GM21723 (cell line): ENCODE data around the gene AZU1.
"Not testable (repeated sequence)": the region's sequence is repeated elsewhere in the genome, so short reads cannot be mapped to it uniquely, and the experiment has no call there.

Experiments used
- ATAC-seq: cut with Tn5 transposase; IDR thresholded peaks from one replicate; pipeline ENCODE4 v1.9.1; 2021; ENCODE audit warnings: mild to moderate bottlenecking, moderate library complexity; ENCODE audit not compliant: unreplicated experiment

AZU1 gene

DNA sequence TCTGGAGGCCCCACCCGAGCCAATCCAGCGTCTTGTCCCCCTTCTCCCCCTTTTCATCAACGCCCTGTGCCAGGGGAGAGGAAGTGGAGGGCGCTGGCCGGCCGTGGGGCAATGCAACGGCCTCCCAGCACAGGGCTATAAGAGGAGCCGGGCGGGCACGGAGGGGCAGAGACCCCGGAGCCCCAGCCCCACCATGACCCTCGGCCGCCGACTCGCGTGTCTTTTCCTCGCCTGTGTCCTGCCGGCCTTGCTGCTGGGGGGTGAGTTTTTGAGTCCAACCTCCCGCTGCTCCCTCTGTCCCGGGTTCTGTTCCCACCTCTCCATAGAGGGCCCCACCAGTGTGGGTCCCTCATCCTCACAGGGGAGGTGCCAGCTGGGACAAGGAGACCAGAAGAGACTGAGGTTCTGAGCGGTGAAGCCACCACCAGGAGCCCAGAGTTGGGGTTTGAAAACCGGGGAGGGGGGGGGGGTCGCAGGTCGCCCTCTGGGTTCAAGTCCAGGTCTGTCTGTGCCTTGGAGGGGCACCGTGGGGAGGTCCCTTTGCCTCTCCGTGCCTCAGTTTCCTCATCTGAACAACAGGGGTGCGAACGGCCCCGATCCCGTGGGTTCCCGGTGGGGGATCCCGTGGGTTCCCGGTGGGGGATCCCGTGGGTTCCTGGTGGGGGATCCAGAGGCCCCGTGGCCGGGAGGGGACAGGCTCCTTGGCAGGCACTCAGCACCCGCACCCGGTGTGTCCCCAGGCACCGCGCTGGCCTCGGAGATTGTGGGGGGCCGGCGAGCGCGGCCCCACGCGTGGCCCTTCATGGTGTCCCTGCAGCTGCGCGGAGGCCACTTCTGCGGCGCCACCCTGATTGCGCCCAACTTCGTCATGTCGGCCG lies 24.7 kb downstream of the AZU1 start, which contains the start of gene ELANE:
TSS of gene ELANE (plus strand) at position 168 of the 878 bp plus-strand sequence. CDS start at position 194, 26 bp downstream.
- ATAC-seq = no peak

- ATAC-seq = no peak
These were observed 25.5 kb downstream of the AZU1 start for GRCh38 chr19:853014-853585.

DNA sequence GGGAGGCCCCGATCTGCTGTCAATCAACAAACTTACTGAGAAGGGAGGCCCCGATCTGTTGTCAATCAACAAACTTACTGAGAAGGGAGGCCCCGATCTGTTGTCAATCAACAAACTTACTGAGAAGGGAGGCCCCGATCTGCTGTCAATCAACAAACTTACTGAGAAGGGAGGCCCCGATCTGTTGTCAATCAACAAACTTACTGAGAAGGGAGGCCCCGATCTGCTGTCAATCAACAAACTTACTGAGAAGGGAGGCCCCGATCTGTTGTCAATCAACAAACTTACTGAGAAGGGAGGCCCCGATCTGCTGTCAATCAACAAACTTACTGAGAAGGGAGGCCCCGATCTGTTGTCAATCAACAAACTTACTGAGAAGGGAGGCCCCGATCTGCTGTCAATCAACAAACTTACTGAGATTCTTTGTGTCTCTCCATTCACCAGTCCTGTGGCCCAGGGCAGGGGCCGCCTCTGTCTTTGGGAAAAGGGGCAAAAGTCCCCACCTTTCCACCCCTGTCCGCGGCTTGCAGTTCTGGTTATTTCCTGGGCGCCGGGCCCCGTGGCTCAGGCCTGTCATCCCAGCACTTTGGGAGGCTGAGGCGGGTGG lies 26.1 kb downstream of the AZU1 start:
- not testable (repeated sequence) for ATAC-seq

- no peak for ATAC-seq
These were observed 26.9 kb downstream of the AZU1 start for GRCh38 chr19:854549-854948.

- no peak for ATAC-seq
These were observed 27.5 kb downstream of the AZU1 start for GRCh38 chr19:855142-855541.

DNA sequence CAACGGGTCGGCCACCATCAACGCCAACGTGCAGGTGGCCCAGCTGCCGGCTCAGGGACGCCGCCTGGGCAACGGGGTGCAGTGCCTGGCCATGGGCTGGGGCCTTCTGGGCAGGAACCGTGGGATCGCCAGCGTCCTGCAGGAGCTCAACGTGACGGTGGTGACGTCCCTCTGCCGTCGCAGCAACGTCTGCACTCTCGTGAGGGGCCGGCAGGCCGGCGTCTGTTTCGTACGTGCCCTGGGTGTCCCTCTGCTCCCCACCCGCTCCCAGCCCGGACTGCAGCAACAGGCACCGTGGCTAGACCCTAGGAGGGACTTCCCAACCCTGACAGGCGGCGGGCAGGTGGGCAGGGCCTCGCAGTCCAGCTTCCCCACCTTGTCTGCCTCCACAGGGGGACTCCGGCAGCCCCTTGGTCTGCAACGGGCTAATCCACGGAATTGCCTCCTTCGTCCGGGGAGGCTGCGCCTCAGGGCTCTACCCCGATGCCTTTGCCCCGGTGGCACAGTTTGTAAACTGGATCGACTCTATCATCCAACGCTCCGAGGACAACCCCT lies 28.0 kb downstream of the AZU1 start:
- no peak for ATAC-seq

- no peak for ATAC-seq
These were observed 30.6 kb downstream of the AZU1 start for GRCh38 chr19:858284-858683.

DNA sequence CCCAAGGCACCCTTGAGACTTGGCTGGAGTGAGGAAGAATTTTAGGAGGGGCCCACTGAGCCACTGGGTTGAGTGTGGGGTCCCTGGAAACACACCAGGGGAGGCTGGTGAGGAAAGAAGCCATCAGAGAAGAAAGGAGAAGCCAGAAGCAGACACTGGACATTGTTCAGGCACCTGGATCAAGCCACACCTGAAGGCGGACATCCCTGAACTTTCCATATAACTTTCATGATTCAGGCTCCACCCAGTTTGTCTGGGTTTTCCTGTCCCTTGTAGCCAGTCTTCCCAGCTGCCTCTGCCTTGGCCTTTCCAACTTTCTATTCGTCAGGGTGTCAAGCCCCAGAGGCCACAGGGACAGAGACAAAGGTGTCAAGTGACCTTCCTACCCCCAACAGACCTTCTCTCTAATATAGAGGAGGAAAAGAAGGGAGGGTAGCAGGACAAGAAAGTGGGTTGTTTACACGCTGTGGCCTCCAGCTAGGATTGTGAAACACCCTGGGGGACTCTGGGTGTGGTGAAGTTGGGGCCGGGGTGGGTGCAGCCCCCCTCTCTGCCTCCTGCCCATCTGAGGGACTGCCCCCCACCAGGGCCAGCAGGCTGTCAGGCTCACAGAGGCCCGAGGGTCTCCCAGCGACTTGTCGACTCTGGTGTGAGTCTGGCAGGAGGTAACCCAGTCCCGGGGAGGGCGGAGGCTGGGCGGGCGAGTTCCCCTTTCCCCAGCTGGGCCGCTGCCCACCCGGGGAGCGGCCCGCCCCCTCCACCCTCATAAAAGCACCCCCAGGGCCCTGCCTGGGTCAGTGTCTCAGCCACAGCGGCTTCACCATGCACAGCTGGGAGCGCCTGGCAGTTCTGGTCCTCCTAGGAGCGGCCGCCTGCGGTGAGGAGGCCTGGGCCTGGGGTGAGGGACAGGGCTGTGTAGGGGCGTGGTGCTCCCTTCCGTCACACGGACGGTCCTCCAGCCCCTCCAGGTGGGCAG lies 31.5 kb downstream of the AZU1 start, which contains the start of gene CFD:
TSS of gene CFD (plus strand) at position 797 of the 976 bp plus-strand sequence. CDS start at position 823, 26 bp downstream.
- no peak for ATAC-seq

DNA sequence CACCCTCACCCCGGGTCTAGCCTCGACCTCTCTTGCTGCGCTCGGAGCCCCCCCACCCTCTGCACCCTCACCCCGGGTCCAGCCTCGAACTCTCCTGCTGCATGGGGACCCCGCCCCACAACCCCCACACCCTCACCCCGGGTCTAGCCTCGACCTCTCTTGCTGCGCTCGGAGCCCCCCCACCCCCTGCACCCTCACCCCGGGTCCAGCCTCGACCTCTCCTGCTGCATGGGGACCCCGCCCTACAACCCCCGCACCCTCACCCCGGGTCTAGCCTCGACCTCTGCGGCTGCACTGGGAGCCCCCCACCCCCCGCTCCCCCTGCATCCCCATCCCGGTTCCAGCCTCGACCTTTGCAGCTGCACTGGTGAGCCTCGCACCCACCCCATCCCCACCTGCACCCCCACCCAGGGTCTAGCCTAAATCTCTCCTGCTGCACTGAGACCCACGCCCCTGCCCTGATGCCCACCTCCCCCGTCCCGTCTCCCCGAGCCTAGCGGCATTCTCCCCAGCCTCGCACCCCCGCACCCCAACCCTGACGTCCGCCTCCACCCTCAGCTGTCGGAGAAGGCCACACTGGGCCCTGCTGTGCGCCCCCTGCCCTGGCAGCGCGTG lies 33.6 kb downstream of the AZU1 start:
- ATAC-seq = no peak

- no peak for ATAC-seq
These were observed 34.3 kb downstream of the AZU1 start for GRCh38 chr19:861756-862580.

DNA sequence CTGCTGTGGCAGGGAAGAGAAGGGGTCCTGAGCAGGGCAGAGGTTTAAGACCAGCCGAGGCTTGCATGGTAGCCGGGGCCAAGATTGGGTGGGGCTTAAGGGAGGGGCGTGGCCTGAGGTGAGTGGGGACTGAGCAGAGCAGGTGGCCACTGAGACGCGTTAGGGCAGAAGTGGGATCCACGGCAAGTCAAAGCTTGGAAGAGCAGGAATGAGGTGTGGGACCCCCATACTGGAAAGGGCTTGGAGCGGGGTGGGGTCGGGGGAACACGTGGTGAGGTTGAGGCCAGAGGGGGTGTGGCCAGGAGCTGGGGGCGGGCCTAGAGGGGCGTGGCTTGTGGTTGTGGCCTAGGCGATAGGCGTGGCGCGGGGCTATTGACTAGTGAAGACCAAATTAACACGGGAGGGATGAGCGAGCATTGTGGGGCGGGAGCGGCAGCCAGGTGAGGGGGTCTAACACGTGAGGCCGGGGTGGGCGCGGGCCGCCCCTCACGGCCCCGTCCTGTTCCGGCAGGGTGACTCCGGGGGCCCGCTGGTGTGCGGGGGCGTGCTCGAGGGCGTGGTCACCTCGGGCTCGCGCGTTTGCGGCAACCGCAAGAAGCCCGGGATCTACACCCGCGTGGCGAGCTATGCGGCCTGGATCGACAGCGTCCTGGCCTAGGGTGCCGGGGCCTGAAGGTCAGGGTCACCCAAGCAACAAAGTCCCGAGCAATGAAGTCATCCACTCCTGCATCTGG lies 35.1 kb downstream of the AZU1 start:
- ATAC-seq = no peak

DNA sequence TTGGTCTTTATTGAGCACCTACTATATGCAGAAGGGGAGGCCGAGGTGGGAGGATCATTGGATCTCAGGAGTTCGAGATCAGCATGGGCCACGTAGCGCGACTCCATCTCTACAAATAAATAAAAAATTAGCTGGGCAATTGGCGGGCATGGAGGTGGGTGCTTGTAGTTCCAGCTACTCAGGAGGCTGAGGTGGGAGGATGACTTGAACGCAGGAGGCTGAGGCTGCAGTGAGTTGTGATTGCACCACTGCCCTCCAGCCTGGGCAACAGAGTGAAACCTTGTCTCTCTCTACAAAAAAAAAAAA lies 35.6 kb downstream of the AZU1 start:
- no peak for ATAC-seq

DNA sequence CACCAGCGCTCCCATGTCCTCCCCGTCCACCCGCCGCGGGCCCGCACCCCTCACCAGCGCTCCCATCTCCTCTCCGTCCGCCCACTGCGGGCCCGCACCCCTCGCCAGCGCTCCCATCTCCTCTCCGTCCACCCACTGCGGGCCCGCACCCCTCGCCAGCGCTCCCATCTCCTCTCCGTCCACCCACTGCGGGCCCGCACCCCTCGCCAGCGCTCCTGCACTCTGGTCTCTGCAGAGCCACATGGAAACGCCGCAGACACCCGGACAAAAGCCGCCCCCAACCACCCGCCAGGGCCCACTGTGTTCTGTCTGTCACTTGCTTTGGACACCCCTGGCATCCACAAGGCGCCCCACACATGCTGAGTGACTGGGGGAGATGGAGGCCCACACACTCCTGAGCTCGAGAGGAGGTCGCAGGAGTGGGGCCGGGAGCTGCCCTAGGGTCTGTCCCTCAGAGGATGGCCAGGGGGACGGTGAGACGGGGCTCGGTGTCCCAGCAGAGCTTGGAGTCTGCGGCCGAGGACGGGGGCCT lies 39.2 kb downstream of the AZU1 start:
- no peak for ATAC-seq

GRCh38 chr19:867301-867793 lies 39.7 kb downstream of the AZU1 start:
- no peak for ATAC-seq

DNA sequence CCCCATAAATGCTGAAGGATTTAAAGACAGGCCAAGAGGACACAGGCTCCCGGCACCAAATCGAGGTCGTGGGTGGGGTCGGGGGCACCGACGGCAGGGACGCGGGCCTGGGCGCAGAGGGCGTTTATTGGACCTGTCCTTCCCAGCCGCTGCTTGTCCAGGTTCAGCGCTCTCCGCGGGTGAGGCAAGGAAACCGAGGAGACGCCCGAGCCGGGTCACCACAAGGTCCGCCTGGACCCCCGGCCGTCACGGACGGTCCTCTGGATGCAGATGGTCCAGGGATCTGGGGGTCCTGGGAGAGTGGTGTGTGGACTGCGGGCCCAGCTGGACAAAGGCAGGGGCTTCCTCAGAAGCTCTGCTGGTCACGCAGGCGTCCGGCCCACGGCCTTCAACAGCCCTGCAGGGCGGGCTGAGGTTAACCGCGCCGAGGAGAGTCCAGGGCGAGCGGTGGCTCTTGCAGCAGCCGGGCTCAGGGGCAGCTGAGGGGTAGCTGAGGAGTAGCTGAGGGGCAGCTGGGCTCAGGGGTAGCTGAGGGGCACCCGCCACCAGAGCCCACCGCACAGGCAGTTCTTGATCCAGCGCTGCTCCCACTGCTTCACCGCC lies 40.3 kb downstream of the AZU1 start:
- ATAC-seq = no peak

DNA sequence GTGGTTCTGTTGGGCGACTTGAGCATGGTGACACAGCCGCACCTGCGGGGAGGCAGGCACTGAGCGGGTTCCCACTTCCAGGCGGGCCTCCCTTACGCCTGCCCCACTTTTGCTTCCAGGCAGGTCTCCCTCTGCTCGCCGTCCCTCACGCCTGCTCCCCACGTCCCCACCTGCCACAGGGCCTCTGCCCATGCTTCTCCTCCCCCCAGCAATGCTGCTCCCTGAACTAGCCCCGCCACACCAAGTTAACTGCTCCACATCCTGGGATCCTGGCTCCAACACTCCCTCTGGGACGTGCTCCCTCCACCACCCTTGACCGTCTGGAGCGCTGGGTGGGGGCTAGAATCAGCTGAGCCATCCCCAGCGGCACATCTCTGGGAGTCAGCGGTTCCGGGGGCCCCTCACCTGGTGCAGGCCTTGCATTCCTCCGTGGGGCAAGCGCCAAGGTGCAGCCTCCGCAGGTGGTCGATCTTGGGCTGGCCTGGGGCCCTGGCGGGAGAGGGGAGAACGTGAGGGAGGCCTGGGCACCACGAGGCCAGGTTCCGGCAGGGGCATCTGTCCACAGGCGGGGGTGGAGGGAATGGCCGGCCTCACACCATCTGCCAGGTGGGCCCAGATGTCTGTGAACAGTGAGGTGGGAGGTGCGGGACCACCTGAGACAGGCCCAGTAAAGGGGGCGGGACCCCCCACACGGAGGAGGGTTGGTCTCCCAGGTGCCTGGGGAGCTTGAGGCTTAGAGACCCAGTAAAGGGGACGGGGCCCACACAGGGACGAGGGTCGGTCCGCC lies 41.0 kb downstream of the AZU1 start:
- ATAC-seq = no peak
